Measurements from ENCODE around the gene SLC26A4. TPM values are rescaled to one million over a fixed set of nuclear protein-coding genes. Genes with fewer than 3 reads are reported as not detected.

SLC26A4 gene
- total RNA-seq, 1 donor from 2014 or later, result 0.57 TPM

GRCh38 chr7:107744345-107744750 lies 83.7 kb downstream of the SLC26A4 start:
- Histone ChIP-seq H4K20me1 (ENCODE audit: insufficient read depth, low read length) (peaks cover 38% of the 10 kb centered on the region), H3K36me3 (ENCODE audit: insufficient read depth, low read length) (peaks cover 3% of the 10 kb centered on the region), H2AFZ (ENCODE audit: low read depth, low read length) (peak overlapping the region; percentile 94), H3K4me2 (ENCODE audit: low read length) (peak overlapping the region; percentile 91), H3K9me3 (ENCODE audit: insufficient read depth, low read depth, low read length) (no peaks in the 10 kb centered on the region), H3K4me3 (ENCODE audit: insufficient read depth, low read depth, low read length) (peak overlapping the region; percentile 91), H3K27me3 (ENCODE audit: insufficient read depth, low read length) (no peaks in the 10 kb centered on the region), H3K4me1 (ENCODE audit: insufficient read depth, low read length) (peaks cover 15% of the 10 kb centered on the region), H3K9ac (ENCODE audit: low read length) (peak overlapping the region; percentile 96), H3K79me2 (ENCODE audit: insufficient read depth, low read length) (peaks cover 54% of the 10 kb centered on the region), H3K27ac (ENCODE audit: low read depth, low read length) (peak overlapping the region; percentile 92)
- Mint-ChIP-seq H3K36me3 (ENCODE audit: low read depth, unreplicated experiment) (peaks cover 1% of the 10 kb centered on the region), H3K4me3 (ENCODE audit: unreplicated experiment) (peak overlapping the region; percentile 98), H3K4me1 (ENCODE audit: low read depth, unreplicated experiment) (peaks cover 22% of the 10 kb centered on the region), H3K27me3 (ENCODE audit: low read depth, unreplicated experiment) (no peaks in the 10 kb centered on the region), H3K27ac (ENCODE audit: unreplicated experiment) (peak overlapping the region; percentile 98), H3K9me3 (ENCODE audit: unreplicated experiment) (no peaks in the 10 kb centered on the region)
- TF ChIP-seq CTCF (IDR thresholded peaks at IDR 0.05; ENCODE audit: insufficient read depth, low read depth, low read length) (no peak), EZH2 (IDR thresholded peaks at IDR 0.05; ENCODE audit: insufficient read depth, low read length) (no peak)
- DNase-seq (ENCODE audit: low read depth), result no peak
- FAIRE-seq, result no peak

GRCh38 chr7:107746006-107746405 lies 85.4 kb downstream of the SLC26A4 start:
- FAIRE-seq (no peak), DNase-seq (ENCODE audit: low read depth) (no peak)
- H3K9ac ChIP-seq (ENCODE audit: low read length), result no peak overlapping the region

More at GRCh38 chr7:107746006-107746405, 85.4 kb downstream of the SLC26A4 start:
- H4K20me1 ChIP-seq (ENCODE audit: insufficient read depth, low read length), result peaks cover 44% of the 10 kb centered on the region
- no peaks in the 10 kb centered on the region for H3K9me3 ChIP-seq (ENCODE audit: insufficient read depth, low read depth, low read length)
- Mint-ChIP-seq H3K36me3 (ENCODE audit: low read depth, unreplicated experiment) (peaks cover 4% of the 10 kb centered on the region), H3K27ac (ENCODE audit: unreplicated experiment) (no peak overlapping the region), H3K27me3 (ENCODE audit: low read depth, unreplicated experiment) (no peaks in the 10 kb centered on the region), H3K9me3 (ENCODE audit: unreplicated experiment) (no peaks in the 10 kb centered on the region), H3K4me1 (ENCODE audit: low read depth, unreplicated experiment) (peaks cover 22% of the 10 kb centered on the region), H3K4me3 (ENCODE audit: unreplicated experiment) (peak overlapping the region; percentile 98)
- no peak overlapping the region for H2AFZ ChIP-seq (ENCODE audit: low read depth, low read length)
- H3K4me1 ChIP-seq (ENCODE audit: insufficient read depth, low read length), result peaks cover 15% of the 10 kb centered on the region
- peak overlapping the region; percentile 91 for H3K4me3 ChIP-seq (ENCODE audit: insufficient read depth, low read depth, low read length)
- H3K79me2 ChIP-seq (ENCODE audit: insufficient read depth, low read length), result peaks cover 66% of the 10 kb centered on the region
- no peak overlapping the region for H3K27ac ChIP-seq (ENCODE audit: low read depth, low read length)
- no peaks in the 10 kb centered on the region for H3K27me3 ChIP-seq (ENCODE audit: insufficient read depth, low read length)
- TF ChIP-seq EZH2 (IDR thresholded peaks at IDR 0.05; ENCODE audit: insufficient read depth, low read length), result no peak
- no peak for TF ChIP-seq CTCF (IDR thresholded peaks at IDR 0.05; ENCODE audit: insufficient read depth, low read depth, low read length)
- peaks cover 9% of the 10 kb centered on the region for H3K36me3 ChIP-seq (ENCODE audit: insufficient read depth, low read length)
- H3K4me2 ChIP-seq (ENCODE audit: low read length), result peak overlapping the region; percentile 91

All from astrocyte (in vitro differentiated cells and primary cell).